ENCODE data around the gene RAD18. TPM values are rescaled to one million over a fixed set of nuclear protein-coding genes. Genes with fewer than 3 reads are reported as not detected.

Gene RAD18
- total RNA-seq, 2 donors from 2014 or later = 2.4 to 3.6 TPM

GRCh38 chr3:8903191-8903590 is 60.1 kb downstream of the RAD18 start:
- no peak for TF ChIP-seq CTCF (IDR thresholded peaks at IDR 0.05)

GRCh38 chr3:8900869-8901268 is 62.4 kb downstream of the RAD18 start:
- H3K27ac ChIP-seq = no peak overlapping the region
- H3K27me3 ChIP-seq = no peaks in the 10 kb centered on the region
- TF ChIP-seq CTCF (IDR thresholded peaks at IDR 0.05) = no peak
- no peak overlapping the region for H3K4me3 ChIP-seq
- H3K36me3 ChIP-seq = no peaks in the 10 kb centered on the region
- H3K9me3 ChIP-seq = no peaks in the 10 kb centered on the region
- H3K4me1 ChIP-seq = no peaks in the 10 kb centered on the region
- no peak for DNase-seq (ENCODE audit: low spot score)

More at GRCh38 chr3:8903191-8903590, 60.1 kb downstream of the RAD18 start:
- H3K4me3 ChIP-seq = no peak overlapping the region
- H3K4me1 ChIP-seq = no peaks in the 10 kb centered on the region
- H3K27ac ChIP-seq = no peak overlapping the region
- H3K36me3 ChIP-seq = no peaks in the 10 kb centered on the region
- no peak for DNase-seq (ENCODE audit: low spot score)
- H3K9me3 ChIP-seq = no peaks in the 10 kb centered on the region
- H3K27me3 ChIP-seq = no peaks in the 10 kb centered on the region

- no peaks in the 10 kb centered on the region for H3K27me3 ChIP-seq
- TF ChIP-seq CTCF (IDR thresholded peaks at IDR 0.05) = no peak
- no peak overlapping the region for H3K27ac ChIP-seq
- no peaks in the 10 kb centered on the region for H3K9me3 ChIP-seq
- no peaks in the 10 kb centered on the region for H3K4me1 ChIP-seq
- H3K36me3 ChIP-seq = no peaks in the 10 kb centered on the region
- no peak overlapping the region for H3K4me3 ChIP-seq
- no peak for DNase-seq (ENCODE audit: low spot score)
These were observed 63.3 kb downstream of the RAD18 start for GRCh38 chr3:8899876-8900460.

- H3K27ac ChIP-seq = no peak overlapping the region
- DNase-seq (ENCODE audit: low spot score) = no peak
- H3K27me3 ChIP-seq = no peaks in the 10 kb centered on the region
- TF ChIP-seq CTCF (IDR thresholded peaks at IDR 0.05) = no peak
- no peaks in the 10 kb centered on the region for H3K9me3 ChIP-seq
- H3K36me3 ChIP-seq = no peaks in the 10 kb centered on the region
- H3K4me1 ChIP-seq = no peaks in the 10 kb centered on the region
- no peak overlapping the region for H3K4me3 ChIP-seq
These were observed 67.4 kb downstream of the RAD18 start for GRCh38 chr3:8895829-8896228.

GRCh38 chr3:8893001-8893400 is 70.3 kb downstream of the RAD18 start:
- Histone ChIP-seq H3K4me1 (peaks cover 0 to 3% of the 10 kb centered on the region in 2 donors), H3K36me3 (no peaks in the 10 kb centered on the region), H3K9me3 (no peaks in the 10 kb centered on the region), H3K4me3 (no peak overlapping the region), H3K27ac (no peak overlapping the region), H3K27me3 (no peaks in the 10 kb centered on the region)
- TF ChIP-seq CTCF (IDR thresholded peaks at IDR 0.05) = no peak
- DNase-seq (ENCODE audit: low spot score) = no peak

- DNase-seq (ENCODE audit: low spot score) = no peak
- no peaks in the 10 kb centered on the region for H3K36me3 ChIP-seq
- H3K4me3 ChIP-seq = no peak overlapping the region
- no peaks in the 10 kb centered on the region for H3K27me3 ChIP-seq
- no peak for TF ChIP-seq CTCF (IDR thresholded peaks at IDR 0.05)
- H3K27ac ChIP-seq = no peak overlapping the region
- no peaks in the 10 kb centered on the region for H3K9me3 ChIP-seq
- H3K4me1 ChIP-seq = peaks cover 0 to 3% of the 10 kb centered on the region in 2 donors
These were observed 71.5 kb downstream of the RAD18 start for GRCh38 chr3:8891774-8892173.

Data from right atrium auricular region (tissue), 2 donors.